OCI-M2 (cell line): Measurements from ENCODE around the gene UNKL.
"Not testable (repeated sequence)": the region's sequence is repeated elsewhere in the genome, so short reads cannot be mapped to it uniquely, and the experiment has no call there.

ENCODE experiments used
- DNase-seq: peaks from one replicate; lab custom pipeline; 2025; ENCODE audit not compliant: unreplicated experiment; lab: John Stamatoyannopoulos, UW

Gene UNKL

DNA sequence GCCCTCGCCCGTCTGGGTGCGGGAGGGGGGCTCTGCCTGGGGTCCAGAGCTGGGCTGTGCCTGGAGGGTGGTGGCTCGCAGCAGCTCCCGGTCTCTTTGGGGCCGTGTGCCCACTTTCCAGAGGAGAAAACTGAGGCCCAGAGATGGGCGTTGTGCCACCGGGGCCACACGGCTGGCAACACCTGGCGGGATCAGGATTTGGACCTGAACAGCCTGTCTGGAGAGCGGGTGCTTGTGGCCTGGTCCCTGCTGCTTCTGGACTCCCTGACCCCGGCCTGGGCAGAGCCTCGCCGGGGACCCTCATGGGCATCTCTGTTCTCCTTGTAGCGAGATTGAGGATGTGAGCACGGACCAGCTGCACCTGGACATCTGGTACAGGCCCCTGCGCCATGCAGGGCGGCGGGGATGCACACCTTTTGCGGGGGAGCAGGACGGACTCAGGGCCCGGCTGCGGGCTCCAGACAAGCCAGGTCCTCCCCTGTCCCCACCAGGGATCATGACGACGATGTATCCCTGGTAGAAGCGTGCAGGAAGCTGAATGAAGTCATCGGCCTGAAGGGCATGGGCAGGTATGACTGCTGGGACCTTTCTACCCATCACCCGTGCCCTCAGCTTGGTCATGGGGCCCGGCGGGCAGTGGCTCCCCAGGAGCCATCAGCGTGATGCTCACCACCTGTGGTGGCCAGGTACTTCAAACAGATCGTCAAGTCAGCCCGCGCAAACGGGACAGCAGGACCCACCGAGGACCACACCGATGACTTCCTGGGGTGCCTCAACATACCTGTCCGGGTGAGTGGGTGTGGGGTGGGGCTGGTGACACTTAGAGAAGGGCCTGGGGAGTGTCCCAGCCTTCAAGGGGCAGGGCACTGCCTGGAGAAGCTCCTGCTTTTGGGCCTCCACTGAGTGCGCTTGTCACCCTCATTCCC is 72.7 kb downstream of the UNKL start:
- no peak for DNase-seq

DNA sequence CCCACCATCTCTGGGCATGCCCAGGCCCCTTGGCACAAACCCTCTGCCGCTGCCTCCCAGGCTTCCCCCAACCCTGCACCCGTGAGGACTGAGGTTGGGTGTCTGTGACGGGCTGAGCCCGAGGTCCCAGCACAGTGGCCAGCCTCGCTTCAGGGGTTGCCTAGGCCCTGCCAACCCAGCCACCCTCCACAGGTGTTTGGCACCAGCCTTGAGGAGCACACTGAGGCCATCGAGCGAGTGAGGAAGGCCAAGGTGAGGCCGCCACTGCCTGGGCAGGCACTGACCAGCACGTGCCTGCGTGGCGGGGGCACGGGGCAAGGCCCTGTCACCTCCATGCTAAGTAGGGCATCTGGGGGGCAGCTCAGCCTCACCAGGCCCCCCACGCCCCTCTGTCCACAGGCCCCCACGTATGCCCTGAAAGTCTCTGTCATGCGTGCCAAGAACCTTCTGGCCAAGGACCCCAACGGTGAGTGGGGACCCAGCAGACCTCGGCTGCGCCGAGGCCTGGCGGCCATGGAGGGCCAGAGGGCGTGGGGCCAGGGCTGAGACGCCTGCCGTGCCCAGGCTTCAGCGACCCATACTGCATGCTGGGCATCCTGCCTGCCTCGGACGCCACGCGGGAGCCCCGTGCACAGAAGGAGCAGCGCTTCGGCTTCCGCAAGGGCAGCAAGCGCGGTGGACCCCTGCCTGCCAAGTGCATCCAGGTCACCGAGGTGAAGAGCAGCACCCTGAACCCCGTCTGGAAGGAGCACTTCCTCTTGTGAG is 73.6 kb downstream of the UNKL start:
- DNase-seq, result no peak

DNA sequence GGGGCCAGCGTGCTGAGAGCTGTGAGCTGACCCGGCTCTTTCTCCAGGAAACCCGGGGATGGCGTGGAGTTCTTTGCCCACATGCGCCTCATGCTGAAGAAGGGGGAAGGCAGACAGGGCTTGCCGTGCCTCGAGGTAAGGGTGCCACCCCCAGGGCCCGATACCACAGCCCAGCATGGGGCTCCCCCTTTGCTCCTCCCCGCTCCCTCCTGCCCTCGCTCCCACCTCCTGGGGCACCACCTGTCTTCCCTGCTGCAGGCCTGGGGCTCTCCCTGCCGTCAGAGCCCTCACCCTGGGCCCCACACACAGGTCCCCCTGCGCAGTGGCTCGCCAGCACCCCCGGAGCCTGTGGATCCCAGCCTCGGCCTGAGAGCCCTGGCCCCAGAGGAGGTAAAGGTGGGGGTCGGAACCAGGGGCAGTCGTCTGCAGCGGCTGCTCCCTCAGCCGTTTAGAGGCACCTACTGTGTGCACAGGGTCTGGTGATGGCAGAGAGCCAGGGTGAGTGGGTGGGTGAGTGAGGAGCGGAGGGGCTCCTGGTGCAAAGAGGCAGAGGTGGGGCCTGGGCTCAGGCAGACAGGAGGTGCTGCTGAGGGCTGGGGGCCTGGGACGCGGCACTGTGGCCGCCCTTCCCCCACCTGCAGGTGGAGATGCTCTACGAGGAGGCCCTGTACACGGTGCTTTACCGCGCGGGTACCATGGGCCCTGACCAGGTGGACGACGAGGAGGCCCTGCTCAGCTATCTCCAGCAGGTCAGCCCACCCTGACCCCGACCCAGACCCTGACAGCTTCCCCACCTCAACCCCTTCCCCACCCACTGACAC is 75.4 kb downstream of the UNKL start:
- DNase-seq, result no peak

DNA sequence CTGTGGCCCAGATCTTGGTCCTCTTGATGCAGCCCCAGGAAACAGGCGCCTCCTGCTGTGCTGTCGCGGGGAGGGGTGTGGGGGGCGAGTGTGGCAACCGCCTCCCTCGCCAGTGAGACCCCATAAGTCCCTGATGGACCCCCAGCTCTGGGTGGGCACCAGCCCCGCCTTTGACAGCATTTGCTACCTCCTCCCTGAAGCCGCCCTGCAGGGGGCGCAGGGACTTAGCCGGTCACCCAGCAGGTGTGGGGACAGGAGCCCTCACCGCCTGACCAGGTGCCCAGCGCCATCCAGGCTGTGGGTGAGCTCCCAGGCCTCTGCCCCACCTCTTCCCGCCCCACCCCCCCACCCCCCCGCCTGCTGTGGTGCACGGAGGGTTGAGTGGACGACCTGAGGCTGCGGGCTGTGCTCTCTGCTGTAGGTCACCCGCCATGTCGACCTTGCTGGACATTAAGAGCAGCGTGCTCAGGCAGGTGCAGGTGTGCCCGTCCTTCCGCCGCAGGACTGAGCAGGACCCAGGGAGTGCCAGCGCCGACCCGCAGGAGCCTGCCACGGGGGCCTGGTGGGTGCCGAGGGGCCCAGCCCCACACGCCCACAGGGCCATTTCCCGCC is 76.3 kb downstream of the UNKL start:
- DNase-seq, result no peak

DNA sequence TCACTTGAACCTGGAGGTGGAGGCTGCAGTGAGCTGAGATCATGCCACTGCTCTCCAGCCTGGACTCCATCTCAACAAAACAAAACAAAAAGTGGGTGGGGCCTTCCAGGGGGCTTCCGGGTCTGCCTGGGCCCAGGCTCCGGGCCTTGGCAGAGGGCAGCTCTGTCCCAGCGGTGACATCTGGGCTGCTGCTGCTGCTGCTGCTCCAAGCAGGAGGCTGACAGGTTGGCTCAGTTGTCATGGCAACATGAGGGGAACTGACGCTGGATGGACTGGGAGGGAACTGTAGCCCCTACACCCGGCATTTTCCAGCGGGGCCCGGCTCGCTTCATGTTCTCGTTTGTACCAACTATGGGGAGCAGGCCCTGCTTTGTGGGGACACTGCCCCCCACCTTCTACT is 77.0 kb downstream of the UNKL start:
- DNase-seq, result no peak

DNA sequence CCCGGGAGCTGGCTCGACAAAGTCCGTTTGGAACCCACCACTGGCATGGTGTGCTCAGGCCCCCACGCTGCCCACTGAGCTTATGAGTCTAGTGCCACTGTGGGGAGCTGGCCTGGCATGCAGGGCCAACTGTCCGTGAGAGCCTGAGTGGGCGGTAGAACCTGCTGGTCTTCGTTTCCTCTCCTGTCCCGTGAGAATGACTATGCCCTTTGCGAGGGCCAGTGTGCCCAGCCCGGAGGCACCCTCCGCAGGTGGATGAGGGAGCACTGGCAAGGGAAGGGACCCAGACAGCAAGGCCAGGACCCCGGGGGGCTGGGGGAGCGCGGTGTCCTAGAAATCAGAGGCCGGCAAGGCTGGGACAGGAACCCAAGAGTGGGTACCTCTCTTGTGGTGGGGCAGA is 77.9 kb downstream of the UNKL start:
- DNase-seq, result no peak

DNA sequence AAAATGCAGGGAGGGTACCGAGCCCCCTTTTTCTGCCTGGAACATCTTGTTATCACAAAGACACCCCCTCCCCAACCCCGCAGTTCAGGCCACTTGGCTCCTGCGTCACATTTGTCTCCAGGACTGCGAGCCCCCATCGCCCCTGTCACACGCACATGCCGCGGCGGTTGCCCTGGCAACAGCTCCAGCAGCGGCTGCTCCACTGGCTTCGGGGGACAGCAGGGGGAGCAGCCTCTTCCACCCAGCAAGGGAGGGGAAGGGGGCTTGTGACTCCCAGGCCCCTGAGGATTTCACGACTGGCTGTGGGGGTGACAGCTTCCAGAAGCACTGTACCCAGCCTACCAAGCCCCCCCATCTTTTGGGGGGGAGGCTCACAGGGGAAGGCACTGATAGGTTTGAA is 78.5 kb downstream of the UNKL start:
- no peak for DNase-seq

DNA sequence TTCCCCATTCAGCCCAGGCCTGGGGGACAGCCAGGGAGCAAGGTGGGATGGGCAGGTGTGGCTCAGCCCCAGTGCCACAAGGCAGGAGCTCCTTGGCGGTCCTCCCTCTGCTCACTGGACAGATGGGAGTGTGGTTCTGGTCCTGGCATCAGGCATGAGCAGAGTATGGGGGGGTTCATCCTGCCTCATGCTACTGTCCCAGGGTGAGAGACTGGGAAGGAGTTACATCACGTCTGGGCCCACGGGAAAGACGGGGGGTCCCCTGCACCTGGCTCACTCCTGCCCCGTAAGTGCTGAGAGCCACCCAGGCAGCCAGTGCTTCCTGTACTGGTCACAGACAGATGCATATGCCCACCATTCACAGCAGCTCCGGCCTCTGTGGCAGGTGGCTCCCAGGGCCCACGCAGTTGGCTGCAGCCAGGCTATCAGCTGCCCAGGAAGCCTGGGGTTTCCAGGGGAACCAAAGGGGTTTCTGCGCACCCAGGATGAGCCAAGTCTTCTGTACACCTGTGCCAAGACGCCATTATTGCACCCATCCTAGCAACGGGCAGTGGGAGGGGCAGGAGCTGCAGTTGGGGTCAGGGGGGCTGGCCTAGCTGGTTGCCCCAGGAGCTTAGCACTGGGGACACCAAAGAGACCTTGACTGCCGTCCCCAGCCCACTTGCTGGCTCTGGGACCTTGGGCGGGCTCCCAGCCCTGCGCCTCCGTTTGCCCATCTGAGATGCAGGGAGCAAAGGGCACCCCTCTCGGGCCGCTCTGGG is 79.1 kb downstream of the UNKL start:
- DNase-seq, result no peak

DNA sequence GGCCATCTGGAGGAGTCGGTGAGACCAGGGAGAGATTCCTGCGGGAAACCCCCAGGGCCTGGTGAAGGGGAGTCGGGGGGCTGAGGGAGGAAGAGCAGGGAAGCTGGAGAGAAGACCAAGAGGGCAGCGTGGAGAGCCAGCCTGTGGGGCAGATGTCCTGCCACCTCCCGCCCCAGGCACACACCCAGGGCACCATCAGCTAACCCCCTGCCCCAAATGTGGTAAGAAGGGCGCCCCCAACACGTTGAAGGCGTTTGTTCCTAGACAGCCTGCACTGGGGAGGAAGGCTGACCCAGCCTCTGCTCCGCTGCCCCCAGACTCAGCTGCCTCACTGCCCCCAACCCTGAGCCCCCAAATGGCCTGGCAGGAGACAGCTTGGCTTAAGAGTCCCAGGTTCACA is 79.8 kb downstream of the UNKL start:
- no peak for DNase-seq

DNA sequence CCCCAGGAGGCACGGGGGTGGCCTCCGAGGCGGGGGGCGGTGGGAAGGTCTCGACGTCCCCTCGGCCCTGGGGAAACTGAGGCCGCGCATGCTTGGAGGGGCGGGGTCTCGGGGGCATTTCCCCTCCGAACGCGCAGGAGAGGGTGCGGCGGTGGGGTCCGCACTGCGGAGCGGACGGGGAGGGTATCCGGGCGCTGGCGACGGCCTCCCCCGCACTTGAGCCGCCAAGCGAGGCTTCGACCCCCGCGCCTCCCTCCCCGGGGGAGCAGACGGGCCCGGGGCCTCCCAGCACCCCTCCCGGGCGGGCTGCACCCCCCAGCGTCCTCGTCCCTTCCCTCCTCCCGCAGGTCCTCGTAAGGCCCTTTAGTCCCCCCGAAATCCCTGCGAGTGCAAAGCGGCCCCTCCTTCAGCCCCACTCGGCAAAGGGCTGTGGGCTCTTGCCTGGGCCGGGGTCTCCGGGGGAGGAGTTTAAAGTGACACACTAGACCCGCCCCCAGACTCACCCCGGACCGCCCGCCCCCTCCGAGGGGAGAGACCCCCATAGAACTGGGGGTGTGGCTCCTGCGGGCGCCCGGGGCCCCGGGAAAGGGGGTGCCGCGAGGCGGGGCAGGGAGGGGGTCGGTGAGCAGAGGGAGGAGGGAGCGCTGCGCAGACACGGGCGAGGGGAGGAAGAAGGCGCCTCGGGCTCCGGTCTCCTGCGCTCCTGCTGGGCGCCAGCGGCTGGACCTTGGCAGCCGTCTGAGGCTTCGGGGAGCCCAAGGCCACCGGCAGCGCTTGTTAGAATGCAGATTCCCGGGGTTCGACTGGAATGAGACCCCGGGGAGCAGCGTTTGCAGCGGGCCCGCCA is 80.4 kb downstream of the UNKL start:
- DNase-seq, result no peak

DNA sequence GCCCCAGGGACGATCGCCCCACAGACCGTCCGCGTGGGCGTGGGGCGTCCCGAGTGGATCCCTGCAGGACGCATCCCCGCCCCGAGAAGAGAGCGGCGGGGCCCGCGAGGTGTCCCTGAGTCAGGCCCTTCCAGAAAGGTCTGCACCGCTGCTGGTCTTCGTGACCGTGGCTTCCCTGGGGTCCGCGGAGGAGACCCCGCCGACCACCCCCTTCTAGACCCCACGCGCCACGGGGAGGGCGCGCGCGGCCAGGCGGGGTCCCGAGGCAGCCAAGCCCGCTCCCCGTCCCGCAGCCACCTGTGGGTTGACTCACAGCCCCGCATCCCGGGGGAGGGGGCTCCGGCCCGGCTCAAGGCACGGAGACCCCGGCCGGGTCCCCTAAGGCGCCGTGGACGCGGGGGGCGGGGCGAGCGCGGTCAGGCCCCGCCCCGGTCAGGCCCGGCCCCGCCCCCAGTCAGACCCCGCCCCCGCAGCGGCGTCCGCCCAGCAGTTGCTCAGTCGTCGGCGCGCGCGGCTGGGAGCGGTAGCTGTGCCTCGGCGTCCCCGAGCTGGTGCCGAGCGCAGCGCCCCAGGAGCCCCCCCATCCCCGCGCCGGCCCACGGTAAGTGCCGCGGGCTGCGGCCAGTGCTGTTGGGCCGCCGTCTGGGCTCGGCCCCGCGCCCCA is 81.2 kb downstream of the UNKL start, which contains the start of gene BAIAP3:
Gene BAIAP3 (plus strand): TSS at position 497 of the 664 bp plus-strand sequence. CDS start 4,905 bp downstream, outside the sequence.
- no peak for DNase-seq

DNA sequence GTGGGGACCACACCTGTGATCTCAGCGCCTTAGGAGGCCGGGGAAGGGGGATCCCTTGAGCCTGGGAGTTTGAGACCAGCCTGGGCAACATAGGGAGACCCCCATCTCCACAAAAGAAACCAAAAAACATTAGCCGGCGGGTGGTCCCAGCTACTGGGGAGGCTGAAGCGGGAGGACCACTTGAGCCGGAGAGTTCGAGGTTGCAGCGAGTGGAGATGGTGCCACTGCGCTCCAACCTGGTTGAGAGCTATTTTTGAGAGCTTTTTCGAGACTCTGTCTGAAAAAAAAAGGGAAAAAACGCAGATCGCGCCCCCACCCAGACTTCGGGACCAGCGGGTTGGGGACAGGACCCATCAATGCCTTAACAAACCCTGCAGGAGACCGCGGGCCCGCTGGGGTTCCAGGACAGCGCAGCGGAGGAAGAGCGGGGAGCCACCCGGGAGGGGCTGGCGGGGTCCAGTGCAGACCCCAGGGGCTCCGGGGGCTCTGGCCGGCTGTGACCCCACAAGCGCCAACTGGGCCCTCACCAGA is 81.8 kb downstream of the UNKL start:
- DNase-seq, result no peak

DNA sequence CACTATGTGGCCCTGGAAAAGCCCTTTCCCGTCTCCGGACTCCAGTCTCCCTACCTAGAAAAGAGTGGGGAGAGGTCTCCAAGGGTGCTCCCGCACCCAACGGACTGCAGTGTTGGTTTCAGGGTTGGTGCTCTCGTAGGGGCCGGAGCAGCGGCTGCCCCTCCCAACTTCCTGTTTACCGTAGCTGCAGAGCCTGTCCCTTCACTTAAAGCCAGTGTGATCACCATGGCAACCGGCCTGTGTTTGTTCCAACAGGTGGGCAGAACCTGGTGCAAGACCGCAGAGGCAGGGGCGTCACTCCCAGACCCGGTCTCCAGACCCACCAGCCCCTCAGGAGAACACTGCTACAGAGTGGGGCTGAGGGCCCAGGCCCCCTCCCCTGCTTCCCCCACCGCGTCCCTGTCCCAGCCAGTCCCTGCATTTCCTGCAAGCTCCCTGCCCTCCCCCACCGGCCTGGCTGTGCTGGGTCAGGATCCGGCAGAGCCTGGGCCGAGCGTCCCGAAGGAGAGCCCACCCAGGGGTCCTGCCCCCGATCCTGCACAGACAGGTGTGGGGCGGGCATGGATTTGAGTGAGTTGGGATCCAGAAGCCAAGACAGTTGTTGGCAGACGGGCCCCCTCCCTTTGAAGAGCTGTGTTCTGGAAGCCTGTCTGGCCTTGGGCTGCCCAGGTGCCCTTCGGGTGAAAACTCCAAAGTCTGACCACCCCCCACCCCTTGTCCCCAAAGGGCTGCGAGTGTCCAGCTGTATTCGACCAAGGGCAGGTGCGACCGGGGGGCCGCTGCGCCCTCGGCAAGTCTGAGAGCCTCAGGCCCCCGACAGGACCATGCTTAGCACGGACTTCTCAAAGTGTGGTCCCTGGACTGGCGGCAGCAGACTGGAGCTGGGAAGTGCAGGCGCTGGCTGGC is 82.5 kb downstream of the UNKL start:
- DNase-seq, result peak; percentile 63

DNA sequence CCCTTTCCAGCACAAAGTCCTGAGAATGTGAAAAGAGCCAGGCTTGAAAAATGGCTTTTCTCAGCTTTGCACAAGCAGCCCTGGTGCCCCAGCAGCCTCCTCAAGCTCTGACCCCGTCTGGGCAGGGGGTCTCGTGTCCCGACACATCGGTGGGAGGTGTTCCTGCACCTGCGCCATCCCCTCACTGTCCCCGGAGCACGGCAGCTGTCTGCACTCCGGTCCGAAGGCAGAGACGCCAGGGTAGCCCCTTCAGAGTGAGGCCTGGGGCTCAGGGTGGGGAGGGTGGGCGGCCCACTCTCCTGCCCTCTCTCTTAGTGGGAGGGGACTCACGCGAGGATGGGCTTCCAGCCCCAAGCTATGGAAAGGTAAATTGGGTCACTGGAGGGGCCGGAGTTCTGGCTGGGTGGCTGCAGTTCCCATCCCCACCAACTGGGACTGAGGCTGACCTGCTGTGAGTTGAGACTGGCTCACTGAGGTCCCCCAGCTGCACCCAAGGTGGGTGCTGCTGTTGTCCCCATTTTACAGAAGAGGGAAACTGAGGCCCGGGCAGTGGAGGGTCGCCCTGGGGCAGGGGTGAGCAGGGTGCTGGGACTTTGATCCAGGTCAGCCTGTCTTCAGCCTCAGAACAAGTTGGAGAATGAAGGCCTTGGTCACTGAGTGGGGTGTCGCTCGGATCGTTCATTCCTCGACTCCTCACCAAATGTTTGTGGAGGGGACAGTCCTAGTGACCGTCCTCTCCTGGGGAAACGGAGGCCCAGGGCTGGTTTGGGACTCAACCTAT is 83.4 kb downstream of the UNKL start:
- DNase-seq, result no peak

DNA sequence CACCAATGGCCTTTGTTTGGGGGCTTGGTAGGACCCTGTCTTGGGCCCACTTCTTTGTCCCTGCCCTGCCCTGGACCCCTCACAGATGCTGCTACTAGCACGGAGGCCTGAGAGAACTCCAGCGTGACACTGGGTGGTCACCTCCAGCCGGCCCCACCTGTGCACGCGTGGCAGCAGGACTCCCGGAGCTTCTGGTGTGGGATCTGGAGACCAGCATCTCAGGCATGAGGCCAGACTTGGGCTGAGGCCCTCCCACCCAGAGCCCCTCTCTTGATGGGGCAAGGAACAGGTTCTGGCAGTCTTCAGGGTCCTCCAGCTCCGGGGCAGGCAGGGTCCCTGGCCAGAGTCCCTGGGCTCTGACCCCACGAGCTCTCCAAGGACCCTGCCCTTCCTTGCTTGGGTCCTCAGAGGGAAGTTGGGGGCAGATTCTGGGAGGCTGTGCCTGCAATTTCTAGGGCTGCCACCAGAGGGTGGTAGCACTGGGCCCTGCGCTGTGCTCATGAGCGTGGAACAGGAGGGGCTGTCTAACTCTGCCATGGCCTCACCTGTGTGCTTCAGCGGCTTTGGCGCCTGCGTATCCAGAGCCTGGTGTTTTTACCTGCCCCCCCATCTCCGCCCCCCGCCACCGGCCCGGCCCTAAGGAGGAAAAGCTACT is 84.1 kb downstream of the UNKL start:
- DNase-seq, result no peak

DNA sequence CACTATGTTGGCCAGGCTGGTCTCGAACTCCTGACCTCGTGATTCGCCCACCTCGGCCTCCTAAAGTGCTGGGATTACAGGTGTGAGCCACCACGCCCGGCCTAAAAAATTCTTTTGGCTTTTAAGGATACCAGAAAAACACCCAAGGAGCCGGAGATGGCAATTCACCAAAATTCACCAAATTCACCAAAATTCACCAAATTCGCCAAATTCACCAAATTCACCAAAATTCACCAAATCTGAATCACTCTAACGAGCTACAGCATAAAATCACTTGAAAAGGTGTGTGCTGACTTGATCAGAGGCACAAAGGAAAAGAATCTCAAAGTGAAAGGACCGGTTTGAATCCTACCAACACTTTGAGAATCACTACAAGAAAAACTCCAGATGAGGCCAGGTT is 85.5 kb downstream of the UNKL start:
- not testable (repeated sequence) for DNase-seq
